Measurements from ENCODE around the gene C16orf96. TPM values are rescaled to one million over a fixed set of nuclear protein-coding genes. Genes with fewer than 3 reads are reported as not detected.

C16orf96 gene
- total and polyA plus RNA-seq, 4 experiments from 2014 or later: 0.29 to 0.33 TPM; not detected in 2

- H3K27me3 Mint-ChIP-seq: peaks cover 0 to 1% of the 10 kb centered on the region in 2 donors
- H3K27ac Mint-ChIP-seq: no peak overlapping the region
- H3K4me3 ChIP-seq (ENCODE audit: low read length in 2 of 2): no peak overlapping the region
- CTCF ChIA-PET (ENCODE audit: partially characterized antibody): no interaction called here
- no peak overlapping the region for H3K4me3 Mint-ChIP-seq
- no peaks in the 10 kb centered on the region for H3K4me1 ChIP-seq (ENCODE audit: insufficient read depth, low read length)
- DNase-seq: no peak
- no peak overlapping the region for H3K27ac ChIP-seq (ENCODE audit: low read depth, low read length)
- no peaks in the 10 kb centered on the region for H3K27me3 ChIP-seq (ENCODE audit: insufficient read depth, low read length)
- POLR2A ChIA-PET (ENCODE audit: partially characterized antibody): interaction anchor here (0.6 kb wide), 2 partner anchors 12 to 22 kb away, joined by 3 to 4 read pairs; no protein-coding TSS in a partner anchor
- intact Hi-C loops (cut with micrococcal nuclease): no loop called here
- H3K36me3 ChIP-seq (ENCODE audit: insufficient read depth, low read length): no peaks in the 10 kb centered on the region
- no peaks in the 10 kb centered on the region for H3K9me3 Mint-ChIP-seq
- H3K36me3 Mint-ChIP-seq: no peaks in the 10 kb centered on the region
- H3K9me3 ChIP-seq (ENCODE audit: control insufficient read depth in 1 of 2, low read length in 2 of 2): no peaks in the 10 kb centered on the region
- no peaks in the 10 kb centered on the region for H3K4me1 Mint-ChIP-seq
Measured at GRCh38 chr16:4604401-4604800, 48.3 kb downstream of the C16orf96 start.

DNA sequence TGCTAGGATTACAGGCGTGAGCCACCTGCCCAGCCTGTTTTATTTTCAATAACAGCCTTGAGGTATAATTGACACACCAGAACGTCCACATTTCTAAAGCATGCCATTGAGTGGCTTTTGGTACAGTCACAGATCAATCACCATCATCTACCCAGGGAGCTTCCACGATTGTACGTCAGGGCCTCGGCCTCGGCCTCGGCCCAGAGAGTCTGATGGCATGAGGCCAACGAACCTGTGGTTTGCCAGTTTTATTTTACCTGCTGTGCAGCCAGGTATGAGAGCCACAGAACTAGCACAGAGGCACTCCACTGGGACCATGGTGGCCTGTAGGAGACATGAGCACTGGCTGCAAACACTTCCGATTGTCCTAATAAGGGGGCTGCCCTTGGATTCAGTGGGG, 50.2 kb downstream of the C16orf96 start:
- Histone ChIP-seq H3K27me3 (ENCODE audit: insufficient read depth, low read length) (no peaks in the 10 kb centered on the region), H3K9me3 (ENCODE audit: control insufficient read depth in 1 of 2, low read length in 2 of 2) (no peaks in the 10 kb centered on the region), H3K4me1 (ENCODE audit: insufficient read depth, low read length) (no peaks in the 10 kb centered on the region), H3K27ac (ENCODE audit: low read depth, low read length) (no peak overlapping the region), H3K4me3 (ENCODE audit: low read length in 2 of 2) (no peak overlapping the region), H3K36me3 (ENCODE audit: insufficient read depth, low read length) (no peaks in the 10 kb centered on the region)
- POLR2A ChIA-PET (ENCODE audit: partially characterized antibody): no interaction called here
- DNase-seq: no peak
- intact Hi-C loops (cut with micrococcal nuclease): no loop called here
- CTCF ChIA-PET (ENCODE audit: partially characterized antibody): no interaction called here
- Mint-ChIP-seq H3K4me1 (peaks cover 0 to 3% (median under 1%) of the 10 kb centered on the region in 4 donors), H3K4me3 (no peak overlapping the region), H3K36me3 (no peaks in the 10 kb centered on the region), H3K27me3 (peaks cover 0 to 1% of the 10 kb centered on the region in 2 donors), H3K27ac (no peak overlapping the region), H3K9me3 (no peaks in the 10 kb centered on the region)

DNA sequence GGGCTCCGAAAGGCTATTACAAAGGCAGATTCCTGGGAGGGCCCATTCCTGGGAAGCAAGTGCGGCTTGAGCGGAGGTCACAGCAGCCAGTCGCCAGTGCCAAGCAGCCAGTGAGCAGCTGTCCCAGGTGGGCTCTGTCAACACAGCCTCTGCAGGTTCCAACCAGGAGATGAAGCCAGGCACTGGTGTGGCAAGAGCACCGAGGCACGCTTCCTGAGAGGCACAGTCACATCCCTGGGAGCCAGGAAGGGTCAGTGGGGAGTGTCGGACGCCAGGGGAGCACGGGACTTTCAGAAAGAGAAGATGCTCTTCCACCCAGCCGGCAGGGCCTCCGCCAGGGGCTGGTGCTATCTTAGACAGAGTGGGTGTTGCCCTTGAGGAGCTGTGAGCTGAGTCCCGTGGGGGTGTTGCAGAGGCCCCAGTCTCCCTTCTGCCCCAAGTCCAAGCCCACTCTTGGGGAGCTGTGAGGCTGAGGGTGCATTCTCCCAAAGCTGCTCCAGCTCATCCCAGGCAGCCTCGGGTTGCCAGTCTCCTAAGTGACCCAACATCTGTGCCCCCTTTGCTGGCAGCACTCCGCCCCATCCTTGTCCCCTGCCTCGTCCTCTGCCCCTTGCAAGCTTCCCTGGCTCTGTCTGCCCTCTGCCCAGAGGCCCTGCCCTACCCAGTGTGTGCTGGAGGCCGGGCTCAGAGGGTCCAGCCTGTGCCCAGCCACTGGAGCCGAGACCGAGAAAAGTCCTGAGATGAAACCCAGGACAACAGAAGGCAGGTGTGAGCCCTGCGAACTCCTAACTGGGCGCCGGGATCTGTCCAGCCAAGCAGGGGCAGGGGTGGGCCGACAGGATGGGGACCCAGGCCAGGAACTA, 51.9 kb downstream of the C16orf96 start:
- H3K27me3 Mint-ChIP-seq: no peaks in the 10 kb centered on the region
- H3K27ac Mint-ChIP-seq: no peak overlapping the region
- H3K27ac ChIP-seq (ENCODE audit: low read depth, low read length): no peak overlapping the region
- no peaks in the 10 kb centered on the region for H3K9me3 Mint-ChIP-seq
- intact Hi-C loops (cut with micrococcal nuclease): no loop called here
- H3K4me1 ChIP-seq (ENCODE audit: insufficient read depth, low read length): peaks cover 8% of the 10 kb centered on the region
- ChIA-PET POLR2A (ENCODE audit: partially characterized antibody) (interaction anchor here (1.7 kb wide), 1 partner anchor 8 kb away, joined by 4 read pairs; no protein-coding TSS in a partner anchor), CTCF (ENCODE audit: partially characterized antibody) (interaction anchor here (0.5 kb wide), 1 partner anchor 20 kb away, joined by 3 read pairs; no protein-coding TSS in a partner anchor)
- H3K9me3 ChIP-seq (ENCODE audit: control insufficient read depth in 1 of 2, low read length in 2 of 2): no peaks in the 10 kb centered on the region
- no peak for DNase-seq
- peaks cover 1 to 11% (median 4%) of the 10 kb centered on the region in 4 donors for H3K4me1 Mint-ChIP-seq
- H3K4me3 Mint-ChIP-seq: peak overlapping the region in 1 of 8 donors; percentile 20
- no peaks in the 10 kb centered on the region for H3K27me3 ChIP-seq (ENCODE audit: insufficient read depth, low read length)
- H3K36me3 Mint-ChIP-seq: no peaks in the 10 kb centered on the region
- no peaks in the 10 kb centered on the region for H3K36me3 ChIP-seq (ENCODE audit: insufficient read depth, low read length)
- H3K4me3 ChIP-seq (ENCODE audit: low read length in 2 of 2): no peak overlapping the region

DNA sequence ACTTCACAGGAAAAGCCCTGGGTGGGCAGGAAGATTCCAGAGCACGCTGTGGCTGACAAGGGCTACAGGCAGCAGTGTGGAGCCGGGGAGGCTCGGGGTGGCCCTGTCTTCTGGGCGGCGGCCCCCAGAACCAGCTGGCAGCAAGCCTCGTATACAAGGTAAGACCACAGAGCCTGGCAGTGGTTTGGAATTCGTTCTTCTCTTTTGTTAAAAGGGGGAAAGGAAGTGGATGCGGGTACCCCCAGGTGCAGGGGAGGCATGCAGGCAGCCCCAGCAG, 52.5 kb downstream of the C16orf96 start:
- Histone ChIP-seq H3K27me3 (ENCODE audit: insufficient read depth, low read length) (no peaks in the 10 kb centered on the region), H3K4me3 (ENCODE audit: low read length in 2 of 2) (no peak overlapping the region), H3K27ac (ENCODE audit: low read depth, low read length) (no peak overlapping the region), H3K9me3 (ENCODE audit: control insufficient read depth in 1 of 2, low read length in 2 of 2) (no peaks in the 10 kb centered on the region), H3K4me1 (ENCODE audit: insufficient read depth, low read length) (peaks cover 14% of the 10 kb centered on the region), H3K36me3 (ENCODE audit: insufficient read depth, low read length) (no peaks in the 10 kb centered on the region)
- H3K36me3 Mint-ChIP-seq: no peaks in the 10 kb centered on the region
- no peaks in the 10 kb centered on the region for H3K27me3 Mint-ChIP-seq
- intact Hi-C loops (cut with micrococcal nuclease): no loop called here
- peak overlapping the region in 1 of 8 donors; percentile 20 for H3K4me3 Mint-ChIP-seq
- no peak overlapping the region for H3K27ac Mint-ChIP-seq
- POLR2A ChIA-PET (ENCODE audit: partially characterized antibody): interaction anchor here (1.7 kb wide), 1 partner anchor 8 kb away, joined by 4 read pairs; no protein-coding TSS in a partner anchor
- CTCF ChIA-PET (ENCODE audit: partially characterized antibody): no interaction called here
- no peak for DNase-seq
- H3K9me3 Mint-ChIP-seq: no peaks in the 10 kb centered on the region
- peaks cover 1 to 16% (median 6%) of the 10 kb centered on the region in 4 donors for H3K4me1 Mint-ChIP-seq

DNA sequence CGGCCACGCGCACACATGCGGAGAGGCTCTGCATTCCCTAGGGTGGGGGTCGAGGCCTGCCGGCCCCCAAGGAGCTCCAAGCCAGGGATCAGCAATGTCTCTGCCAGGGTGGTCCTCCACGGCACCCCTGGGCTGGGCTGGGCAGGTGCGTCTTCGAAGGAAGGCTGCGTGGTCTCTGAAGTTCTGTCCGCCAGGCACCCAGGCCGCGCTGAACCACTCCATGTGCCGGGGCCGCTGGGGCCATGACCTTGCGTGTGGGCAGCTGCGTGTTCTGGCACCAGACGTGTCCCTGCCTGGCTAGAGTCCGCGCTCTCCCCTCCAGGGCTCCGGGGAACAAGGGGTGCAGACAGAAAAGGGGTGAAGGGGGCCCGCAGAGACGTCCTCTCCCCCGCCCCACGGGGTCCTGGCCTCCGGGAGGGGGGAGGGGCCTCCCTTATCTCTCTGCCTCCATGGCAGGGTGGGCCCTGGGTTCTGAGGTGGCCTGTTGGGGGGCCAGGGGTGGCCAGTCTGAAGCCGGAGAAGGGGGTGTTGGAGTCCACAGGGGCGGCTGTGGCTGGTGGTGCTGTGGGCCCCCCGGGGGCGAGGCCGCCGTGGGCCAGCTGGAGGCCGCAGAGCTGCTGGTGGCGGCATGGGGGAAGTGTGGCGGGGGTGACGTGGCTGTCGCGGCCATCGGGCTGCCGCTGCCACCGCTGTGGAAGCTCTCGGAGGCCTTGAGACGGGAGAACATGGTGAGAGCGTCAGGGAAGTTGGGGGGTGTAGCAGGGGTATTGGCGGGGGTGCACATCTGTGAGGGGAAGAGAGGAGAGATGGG, 53.3 kb downstream of the C16orf96 start:
- Mint-ChIP-seq H3K4me1 (peaks cover 1 to 18% (median 6%) of the 10 kb centered on the region in 4 donors), H3K36me3 (no peaks in the 10 kb centered on the region), H3K4me3 (no peak overlapping the region), H3K9me3 (no peaks in the 10 kb centered on the region), H3K27ac (no peak overlapping the region), H3K27me3 (no peaks in the 10 kb centered on the region)
- Histone ChIP-seq H3K27ac (ENCODE audit: low read depth, low read length) (no peak overlapping the region), H3K36me3 (ENCODE audit: insufficient read depth, low read length) (no peaks in the 10 kb centered on the region), H3K9me3 (ENCODE audit: control insufficient read depth in 1 of 2, low read length in 2 of 2) (no peaks in the 10 kb centered on the region), H3K4me1 (ENCODE audit: insufficient read depth, low read length) (peaks cover 18% of the 10 kb centered on the region), H3K4me3 (ENCODE audit: low read length in 2 of 2) (no peak overlapping the region), H3K27me3 (ENCODE audit: insufficient read depth, low read length) (no peaks in the 10 kb centered on the region)
- POLR2A ChIA-PET (ENCODE audit: partially characterized antibody): no interaction called here
- CTCF ChIA-PET (ENCODE audit: partially characterized antibody): no interaction called here
- intact Hi-C loops (cut with micrococcal nuclease): loop anchor here (10.0 kb wide), 2 partner anchors 135 to 195 kb away; partner anchors contain the start of genes HMOX2, NMRAL1 and ROGDI
- DNase-seq: no peak

DNA sequence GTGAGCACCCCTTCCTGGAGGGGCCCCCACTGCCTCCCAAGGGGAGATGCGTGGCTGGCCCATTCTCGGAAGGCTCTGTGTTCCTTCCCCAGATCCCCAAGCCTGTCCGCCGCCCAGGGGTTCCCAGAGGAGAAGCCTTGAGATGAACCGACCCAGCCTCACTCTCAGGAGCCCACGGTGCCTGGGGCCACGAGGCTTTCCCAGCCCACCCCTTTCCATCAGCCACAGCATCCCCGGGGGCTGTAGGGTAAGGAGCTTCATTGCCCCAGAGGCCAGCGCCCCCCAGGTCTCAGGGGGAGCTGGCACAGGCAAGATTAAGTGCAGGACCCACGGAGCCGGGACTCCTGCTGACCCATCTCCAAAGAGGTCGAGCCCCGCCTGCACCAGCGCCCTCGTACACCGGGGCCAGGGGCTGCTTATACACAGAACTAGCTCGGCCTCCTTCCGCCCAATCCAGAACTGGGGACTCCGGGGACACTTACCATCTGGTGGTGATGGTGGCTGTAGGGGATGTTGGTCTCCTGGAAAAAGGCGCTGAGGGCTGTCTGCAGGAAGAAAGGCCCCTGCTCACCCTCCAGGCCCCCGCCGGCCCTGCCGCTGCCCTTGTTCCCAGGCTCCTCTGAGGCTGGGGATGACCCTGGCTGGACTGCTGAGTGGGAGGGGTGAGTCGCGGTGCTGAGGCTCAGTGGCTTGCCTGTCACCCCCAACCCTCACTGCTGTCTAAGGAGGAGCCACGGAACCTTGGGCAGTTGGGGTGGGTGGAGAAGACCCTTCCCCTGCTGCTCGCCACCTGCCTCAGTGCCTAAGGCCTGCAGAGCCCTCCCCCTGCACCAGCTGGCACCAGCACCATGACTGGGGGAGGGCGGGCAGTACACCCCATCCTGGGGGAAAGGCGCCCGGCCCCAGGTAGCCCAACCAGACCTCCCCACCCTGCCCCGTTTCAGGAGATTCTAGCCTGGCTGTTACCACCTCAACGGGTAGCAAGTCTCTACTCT, 54.2 kb downstream of the C16orf96 start:
- Histone ChIP-seq H3K4me1 (ENCODE audit: insufficient read depth, low read length) (peaks cover 22% of the 10 kb centered on the region), H3K4me3 (ENCODE audit: low read length in 2 of 2) (no peak overlapping the region), H3K36me3 (ENCODE audit: insufficient read depth, low read length) (no peaks in the 10 kb centered on the region), H3K27ac (ENCODE audit: low read depth, low read length) (no peak overlapping the region), H3K27me3 (ENCODE audit: insufficient read depth, low read length) (no peaks in the 10 kb centered on the region), H3K9me3 (ENCODE audit: control insufficient read depth in 1 of 2, low read length in 2 of 2) (no peaks in the 10 kb centered on the region)
- H3K4me1 Mint-ChIP-seq: peaks cover 1 to 23% (median 8%) of the 10 kb centered on the region in 4 donors
- no peak overlapping the region for H3K27ac Mint-ChIP-seq
- H3K4me3 Mint-ChIP-seq: no peak overlapping the region
- intact Hi-C loops (cut with micrococcal nuclease): loop anchor here (10.0 kb wide), 2 partner anchors 136 to 194 kb away; partner anchors contain the start of genes HMOX2, NMRAL1 and ROGDI
- no peaks in the 10 kb centered on the region for H3K27me3 Mint-ChIP-seq
- peaks cover 0 to 2% of the 10 kb centered on the region in 2 donors for H3K36me3 Mint-ChIP-seq
- DNase-seq: no peak
- CTCF ChIA-PET (ENCODE audit: partially characterized antibody): interaction anchor here (1.6 kb wide), 1 partner anchor 14 kb away, joined by 6 read pairs; the partner anchor contains the start of gene MGRN1
- POLR2A ChIA-PET (ENCODE audit: partially characterized antibody): interaction anchor here (1.0 kb wide), 1 partner anchor 16 kb away, joined by 3 read pairs; no protein-coding TSS in a partner anchor
- H3K9me3 Mint-ChIP-seq: no peaks in the 10 kb centered on the region

Measured in CD4-positive, alpha-beta memory T cell (primary cell).